Chondrocyte (in vitro differentiated cells): ENCODE results near the gene SAE1. TPM values are rescaled to one million over a fixed set of nuclear protein-coding genes. Genes with fewer than 3 reads are reported as not detected.

Source experiments
- DNase-seq: peaks from one replicate; pipeline ENCODE4 v3.0.0; 2021; ENCODE audit warnings: mixed read lengths, low spot score
- H3K27ac Mint-ChIP-seq: one replicate; pipeline ENCODE4 v1.8.0; 2021; ENCODE audit warnings: mild to moderate bottlenecking, moderate library complexity, mixed read lengths; ENCODE audit not compliant: unreplicated experiment
- H3K27me3 Mint-ChIP-seq: 2 replicates; pipeline ENCODE4 v1.8.0; 2021; ENCODE audit warnings: low read depth, mixed read lengths
- H3K36me3 Mint-ChIP-seq: 2 replicates; pipeline ENCODE4 v1.8.0; 2021; ENCODE audit warnings: low read depth, mixed read lengths
- H3K4me1 Mint-ChIP-seq: 2 replicates; pipeline ENCODE4 v1.8.0; 2021; ENCODE audit warnings: low read depth, mild to moderate bottlenecking, mixed read lengths
- H3K4me3 Mint-ChIP-seq: one replicate; pipeline ENCODE4 v1.8.0; 2021; ENCODE audit warnings: mild to moderate bottlenecking, moderate library complexity, mixed read lengths; ENCODE audit not compliant: unreplicated experiment
- H3K9me3 Mint-ChIP-seq: 2 replicates; pipeline ENCODE4 v1.8.0; 2021; ENCODE audit warnings: low read depth, mixed read lengths
- total RNA-seq: library from RNA; stranded (reverse); gene quantifications from 3 replicates; pipeline ENCODE4 v1.2.1, GENCODE V29; 2021
- TF ChIP-seq, protein P1 (sequence below): fragments of 200-600 bp; sonication (generic); IDR thresholded peaks from 2 replicates; pipeline ENCODE4 v1.5.0; 2021; ENCODE audit warnings: antibody characterized with exemption, mild to moderate bottlenecking, moderate library complexity

SAE1 gene
- total RNA-seq, 1 donor from 2014 or later = 91.2 TPM

DNA sequence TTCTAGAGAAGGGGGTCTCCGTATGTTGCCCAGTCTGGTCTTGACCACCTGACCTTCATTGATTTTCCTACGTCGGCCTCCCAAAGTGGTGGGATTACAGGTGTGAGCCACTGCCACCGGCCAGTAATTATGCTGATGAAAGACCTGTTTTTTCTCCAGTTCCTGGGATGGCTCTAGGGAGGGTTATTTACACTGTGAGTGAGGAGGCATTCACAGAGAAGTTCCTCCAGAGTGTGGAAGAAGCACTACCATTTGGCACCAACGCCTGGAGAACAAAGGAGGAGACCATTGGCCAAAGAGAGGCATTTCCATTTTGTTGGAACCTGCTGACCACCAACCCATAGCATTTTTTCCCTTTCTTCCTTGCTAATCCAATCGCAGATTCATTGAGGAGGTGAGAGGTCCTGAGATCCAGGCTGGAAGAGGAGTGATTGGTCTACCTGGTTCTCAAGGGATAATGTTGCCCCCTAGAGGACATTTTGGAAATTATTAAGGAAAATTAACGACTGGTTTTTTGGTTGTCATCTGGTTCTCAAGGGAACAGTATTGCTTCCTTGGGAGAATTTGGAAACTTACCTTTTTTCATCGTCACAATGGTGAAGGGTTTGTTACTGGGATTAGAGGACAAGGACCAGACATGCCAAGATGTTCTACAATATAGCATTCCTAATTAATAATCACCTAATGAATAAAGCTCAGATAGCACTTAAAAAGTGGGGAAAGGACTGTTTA, 5.5 kb upstream of the SAE1 start:
- no peaks in the 10 kb centered on the region for H3K9me3 Mint-ChIP-seq
- peaks cover 17% of the 10 kb centered on the region for H3K4me1 Mint-ChIP-seq
- H3K27me3 Mint-ChIP-seq = no peaks in the 10 kb centered on the region
- H3K36me3 Mint-ChIP-seq = no peaks in the 10 kb centered on the region
- H3K4me3 Mint-ChIP-seq = no peak overlapping the region
- TF ChIP-seq, protein P1, sequence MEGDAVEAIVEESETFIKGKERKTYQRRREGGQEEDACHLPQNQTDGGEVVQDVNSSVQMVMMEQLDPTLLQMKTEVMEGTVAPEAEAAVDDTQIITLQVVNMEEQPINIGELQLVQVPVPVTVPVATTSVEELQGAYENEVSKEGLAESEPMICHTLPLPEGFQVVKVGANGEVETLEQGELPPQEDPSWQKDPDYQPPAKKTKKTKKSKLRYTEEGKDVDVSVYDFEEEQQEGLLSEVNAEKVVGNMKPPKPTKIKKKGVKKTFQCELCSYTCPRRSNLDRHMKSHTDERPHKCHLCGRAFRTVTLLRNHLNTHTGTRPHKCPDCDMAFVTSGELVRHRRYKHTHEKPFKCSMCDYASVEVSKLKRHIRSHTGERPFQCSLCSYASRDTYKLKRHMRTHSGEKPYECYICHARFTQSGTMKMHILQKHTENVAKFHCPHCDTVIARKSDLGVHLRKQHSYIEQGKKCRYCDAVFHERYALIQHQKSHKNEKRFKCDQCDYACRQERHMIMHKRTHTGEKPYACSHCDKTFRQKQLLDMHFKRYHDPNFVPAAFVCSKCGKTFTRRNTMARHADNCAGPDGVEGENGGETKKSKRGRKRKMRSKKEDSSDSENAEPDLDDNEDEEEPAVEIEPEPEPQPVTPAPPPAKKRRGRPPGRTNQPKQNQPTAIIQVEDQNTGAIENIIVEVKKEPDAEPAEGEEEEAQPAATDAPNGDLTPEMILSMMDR = peak; percentile 89
- no peak overlapping the region for H3K27ac Mint-ChIP-seq
- no peak for DNase-seq

DNA sequence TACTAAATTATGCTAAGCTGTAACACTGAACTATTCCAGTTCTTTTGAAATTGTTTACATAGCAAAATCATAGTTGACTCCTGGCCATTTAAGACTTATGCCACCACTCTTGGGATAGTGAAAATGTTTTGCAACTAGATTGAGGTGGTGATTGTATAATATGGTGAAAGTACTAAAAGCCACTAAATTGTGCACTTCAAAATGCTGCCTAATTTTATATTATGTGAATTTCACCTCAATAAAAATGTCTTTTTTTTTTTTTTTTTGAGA, 5.0 kb upstream of the SAE1 start:
- TF ChIP-seq, protein P1 = no peak
- H3K4me1 Mint-ChIP-seq = peaks cover 20% of the 10 kb centered on the region
- peaks cover 4% of the 10 kb centered on the region for H3K9me3 Mint-ChIP-seq
- H3K27me3 Mint-ChIP-seq = no peaks in the 10 kb centered on the region
- H3K27ac Mint-ChIP-seq = no peak overlapping the region
- peaks cover 3% of the 10 kb centered on the region for H3K36me3 Mint-ChIP-seq
- H3K4me3 Mint-ChIP-seq = no peak overlapping the region
- no peak for DNase-seq

DNA sequence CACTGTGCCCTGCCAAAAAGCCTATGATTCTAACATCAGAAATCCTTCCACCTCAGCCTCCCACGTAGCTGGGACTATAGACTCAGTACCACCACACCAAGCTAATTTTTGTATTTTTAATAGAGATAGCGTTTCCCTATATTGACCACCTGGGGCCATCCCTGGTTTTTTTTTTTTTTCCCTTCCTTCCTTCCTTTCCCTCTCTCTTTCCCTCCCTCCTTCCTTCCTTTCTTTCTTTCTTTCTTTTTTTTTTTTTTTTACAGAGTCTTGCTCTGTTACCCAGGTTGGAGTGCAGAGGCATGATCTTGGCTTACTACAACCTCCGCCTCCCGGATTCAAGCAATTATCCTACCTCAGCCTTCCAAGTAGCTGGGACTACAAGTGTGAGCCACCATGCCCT, 1.1 kb upstream of the SAE1 start:
- Mint-ChIP-seq H3K9me3 (peaks cover 4% of the 10 kb centered on the region), H3K4me3 (no peak overlapping the region), H3K36me3 (peaks cover 7% of the 10 kb centered on the region), H3K4me1 (peaks cover 41% of the 10 kb centered on the region), H3K27ac (peak overlapping the region; percentile 63), H3K27me3 (no peaks in the 10 kb centered on the region)
- TF ChIP-seq, protein P1 = no peak
- no peak for DNase-seq

DNA sequence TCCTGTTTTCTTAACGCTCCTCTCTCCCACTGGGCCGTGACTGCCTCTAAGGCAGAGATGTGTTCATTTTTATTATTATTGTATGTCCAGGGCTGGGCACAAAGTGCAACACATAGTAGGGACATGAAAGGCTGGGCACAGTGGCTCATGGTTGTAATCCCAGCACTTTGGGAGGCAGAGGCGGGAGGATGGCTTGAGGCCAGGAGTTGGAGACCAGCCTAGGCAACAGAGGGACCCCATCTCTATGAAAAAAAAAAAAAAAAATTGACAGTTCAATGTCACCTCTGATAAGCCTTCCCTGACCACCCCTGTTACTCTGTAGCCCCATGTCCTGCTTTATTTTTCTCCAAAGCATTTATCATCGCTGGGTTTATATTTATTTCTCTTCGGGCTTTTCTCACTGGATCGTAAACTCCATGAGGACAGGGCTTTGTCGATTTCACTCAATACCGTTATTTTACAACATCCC, 481 bp upstream of the SAE1 start:
- peak overlapping the region; percentile 98 for H3K27ac Mint-ChIP-seq
- no peak for DNase-seq
- peaks cover 7% of the 10 kb centered on the region for H3K36me3 Mint-ChIP-seq
- TF ChIP-seq, protein P1 = no peak
- no peaks in the 10 kb centered on the region for H3K27me3 Mint-ChIP-seq
- H3K4me1 Mint-ChIP-seq = peaks cover 42% of the 10 kb centered on the region
- H3K9me3 Mint-ChIP-seq = peaks cover 4% of the 10 kb centered on the region
- peak overlapping the region; percentile 99 for H3K4me3 Mint-ChIP-seq

DNA sequence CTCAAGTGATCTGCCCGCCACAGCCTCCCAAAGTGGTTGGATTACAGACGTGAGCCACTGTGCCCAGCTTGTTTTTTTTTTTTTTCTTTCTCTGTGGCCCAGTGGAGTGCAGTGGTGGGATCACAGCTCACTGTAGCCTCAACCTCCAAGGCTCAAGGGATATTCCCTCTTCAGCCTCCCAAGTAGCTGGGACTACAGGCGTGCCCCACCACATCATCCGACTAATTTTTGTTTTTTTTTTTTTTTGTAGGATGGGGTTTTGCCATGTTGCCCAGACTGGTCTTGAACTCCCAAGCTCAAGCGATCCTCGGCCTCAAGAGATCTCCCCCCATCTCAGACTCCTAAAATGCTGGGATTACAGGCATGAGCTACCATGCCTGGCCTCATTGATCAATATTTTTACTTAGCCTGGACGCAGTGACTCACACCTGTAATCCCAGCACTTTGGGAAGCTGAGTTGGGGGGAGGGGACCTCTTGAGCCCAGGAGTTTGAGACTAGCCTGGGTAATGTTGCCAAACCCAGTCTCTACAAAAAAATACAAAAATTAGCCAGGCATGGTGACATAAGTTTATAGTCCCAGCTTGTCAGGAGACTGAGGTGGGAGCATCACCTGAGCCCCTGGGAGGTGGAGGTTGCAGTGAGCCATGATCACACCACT, 1.7 kb downstream of the SAE1 start:
- Mint-ChIP-seq H3K27me3 (no peaks in the 10 kb centered on the region), H3K36me3 (peaks cover 7% of the 10 kb centered on the region), H3K27ac (peak overlapping the region; percentile 98), H3K9me3 (peaks cover 4% of the 10 kb centered on the region), H3K4me1 (peaks cover 44% of the 10 kb centered on the region), H3K4me3 (peak overlapping the region; percentile 99)
- TF ChIP-seq, protein P1 = no peak
- no peak for DNase-seq
